Upper lobe of left lung (tissue), 6 donors: Measurements from ENCODE around the gene HAGHL. TPM values are rescaled to one million over a fixed set of nuclear protein-coding genes. Genes with fewer than 3 reads are reported as not detected.
A peak's percentile ranks its signal among the peaks of the same experiment; 100 is the strongest.

Experiments used
- ATAC-seq, 2 donors: fragments of 200-7000 bp; cut with Tn5 transposase; one replicate each; pipeline ENCODE4 v1.9.1; 2022; ENCODE audit warnings: mild to moderate bottlenecking in 2 of 2, moderate library complexity in 2 of 2; ENCODE audit not compliant: low FRiP score in 2 of 2
- DNase-seq, 2 donors: peaks; one replicate each; pipeline ENCODE4 v3.0.0-alpha.2; 2019 to 2020
- H3K27ac ChIP-seq, 4 donors: fragments of 200-600 bp; sonication (generic); one replicate each; pipeline ENCODE4 v1.5.1; 2016 to 2019
- H3K27me3 ChIP-seq, 4 donors: fragments of 200-600 bp; sonication (generic); one replicate each; pipeline ENCODE4 v1.5.1; 2017 to 2019
- H3K36me3 ChIP-seq, 4 donors: fragments of 200-600 bp; sonication (generic); one replicate each; pipeline ENCODE4 v1.5.1; 2016 to 2019
- H3K4me1 ChIP-seq, 4 donors: fragments of 200-600 bp; sonication (generic); one replicate each; pipeline ENCODE4 v1.5.1; 2018 to 2019
- H3K4me3 ChIP-seq, 4 donors: fragments of 200-600 bp; sonication (generic); one replicate each; pipeline ENCODE4 v1.5.1; 2017 to 2019; ENCODE audit warnings: mild to moderate bottlenecking in 2 of 4, moderate library complexity in 1 of 4
- H3K9me3 ChIP-seq, 4 donors: fragments of 200-600 bp; sonication (generic); one replicate each; pipeline ENCODE4 v1.5.1; 2018 to 2019
- CTCF ChIP-seq, 6 experiments: fragments of 450-650 bp in 4 of 6; fragments of 200-600 bp in 2 of 6; sonication (generic) in 2 of 6; IDR thresholded peaks; one replicate each; pipeline ENCODE4 v1.5.1; 2016 to 2019; ENCODE audit warnings: antibody characterized with exemption in 6 of 6
- EP300 ChIP-seq, 4 donors: sonication (generic); formaldehyde crosslinking; IDR thresholded peaks; one replicate each; pipeline ENCODE4 v1.5.1; 2017; ENCODE audit warnings: antibody characterized with exemption in 4 of 4, control low read depth in 2 of 4
- POLR2A ChIP-seq, 4 donors: fragments of 450-650 bp; IDR thresholded peaks; one replicate each; pipeline ENCODE4 v1.5.1; 2016 to 2017; ENCODE audit warnings: antibody characterized with exemption in 4 of 4, mild to moderate bottlenecking in 2 of 4
- POLR2AphosphoS5 ChIP-seq, 2 donors: sonication (generic); formaldehyde crosslinking; IDR thresholded peaks; one replicate each; pipeline ENCODE4 v1.5.1; 2017; ENCODE audit warnings: antibody characterized with exemption in 2 of 2
- WGBS, 2 donors: methylation state at CpG; one replicate each; pipeline ENCODE4 v1.1.5; 2017 to 2018; 5-methylcytosine and 5-hydroxymethylcytosine counted together
- total RNA-seq, 6 donors: library from RNA; depleted of rRNA in 4 of 6; stranded (reverse); fragments of >200 nt in 4 of 6; gene quantifications; one replicate each; pipeline versions ENCODE4 v1.1.0 to v1.2.1, GENCODE V29; 2016 to 2021
- donor health status: DM: no; HTN: no; CAD: no; lungs with moderate emphysema.
- donor health status: DM: no; HTN: yes; CAD: no; lungs with severe emphysema.

The HAGHL gene
- total RNA-seq, 6 donors from 2014 or later = 4.0 to 43.0 (median 13.5) TPM

- no peak for ATAC-seq
These were observed 21.3 kb upstream of the HAGHL start, which contains the start of gene FBXL16 for GRCh38 chr16:705431-706188. FBXL16 (minus strand) TSS chr16:705801; CDS start chr16:697405, 8,396 bp downstream.

GRCh38 chr16:706189-707061, 20.5 kb upstream of the HAGHL start:
- Histone ChIP-seq H3K27ac (no peak overlapping the region), H3K4me3 (peak overlapping the region in 1 of 4 donors; percentile 15), H3K9me3 (no peaks in the 10 kb centered on the region), H3K36me3 (no peaks in the 10 kb centered on the region), H3K4me1 (peaks cover 5 to 21% (median 6%) of the 10 kb centered on the region in 4 donors), H3K27me3 (peaks cover 6 to 86% (median 43%) of the 10 kb centered on the region in 4 donors)
- 1 to 8% methylated on average over 13 to 33 of the region's 49 CpGs for WGBS, 2 donors
- DNase-seq (peak in 1 of 2 donors; percentile 66), ATAC-seq (no peak)
- TF ChIP-seq POLR2AphosphoS5 (IDR thresholded peaks at IDR 0.05) = no peak
- no peak for TF ChIP-seq EP300 (IDR thresholded peaks at IDR 0.05)
- TF ChIP-seq POLR2A (IDR thresholded peaks at IDR 0.05) = no peak

More at GRCh38 chr16:705431-706188, 21.3 kb upstream of the HAGHL start, which contains the start of gene FBXL16:
- H3K36me3 ChIP-seq = no peaks in the 10 kb centered on the region
- no peaks in the 10 kb centered on the region for H3K9me3 ChIP-seq
- DNase-seq = peak in 1 of 2 donors; percentile 83
- H3K27ac ChIP-seq = no peak within 1 kb of the TSS
- TF ChIP-seq EP300 (IDR thresholded peaks at IDR 0.05) = no peak
- TF ChIP-seq POLR2AphosphoS5 (IDR thresholded peaks at IDR 0.05) = no peak
- TF ChIP-seq CTCF (IDR thresholded peaks at IDR 0.05) = no peak
- TF ChIP-seq POLR2A (IDR thresholded peaks at IDR 0.05) = no peak
- 0% methylated on average over 10 of the region's 115 CpGs; no CpG with 5 or more reads in 1 of the 2 donors for WGBS, 2 donors
- H3K4me1 ChIP-seq = peaks cover 5 to 27% (median 8%) of the 10 kb centered on the region in 4 donors
- H3K27me3 ChIP-seq = peaks cover 6 to 89% (median 46%) of the 10 kb centered on the region in 4 donors
- H3K4me3 ChIP-seq = peak within 1 kb of the TSS in 2 of 4 donors; percentile 15 to 23

GRCh38 chr16:707062-707538, 19.8 kb upstream of the HAGHL start:
- no peak for ATAC-seq
- 54% methylated on average over 14 of the region's 14 CpGs; no CpG with 5 or more reads in 1 of the 2 donors for WGBS, 2 donors
- H3K27me3 ChIP-seq = peaks cover 5 to 80% (median 42%) of the 10 kb centered on the region in 4 donors
- H3K9me3 ChIP-seq = no peaks in the 10 kb centered on the region
- H3K27ac ChIP-seq = no peak overlapping the region
- DNase-seq = peak in 1 of 2 donors; percentile 67
- no peak overlapping the region for H3K4me3 ChIP-seq
- TF ChIP-seq EP300 (IDR thresholded peaks at IDR 0.05) (no peak), POLR2AphosphoS5 (IDR thresholded peaks at IDR 0.05) (no peak), CTCF (IDR thresholded peaks at IDR 0.05) (no peak), POLR2A (IDR thresholded peaks at IDR 0.05) (no peak)
- no peaks in the 10 kb centered on the region for H3K36me3 ChIP-seq
- peaks cover 7 to 27% (median 10%) of the 10 kb centered on the region in 4 donors for H3K4me1 ChIP-seq

- no peak for ATAC-seq
- peaks cover 5 to 70% (median 38%) of the 10 kb centered on the region in 4 donors for H3K27me3 ChIP-seq
These were observed 18.9 kb upstream of the HAGHL start for GRCh38 chr16:708019-708418.

More at GRCh38 chr16:708019-708418, 18.9 kb upstream of the HAGHL start:
- no peak overlapping the region for H3K4me3 ChIP-seq
- no peaks in the 10 kb centered on the region for H3K36me3 ChIP-seq
- 44 to 54% methylated on average over 3 of the region's 3 CpGs for WGBS, 2 donors
- H3K4me1 ChIP-seq = peaks cover 7 to 27% (median 11%) of the 10 kb centered on the region in 4 donors
- no peak overlapping the region for H3K27ac ChIP-seq
- H3K9me3 ChIP-seq = no peaks in the 10 kb centered on the region
- TF ChIP-seq POLR2AphosphoS5 (IDR thresholded peaks at IDR 0.05) = no peak
- no peak for TF ChIP-seq CTCF (IDR thresholded peaks at IDR 0.05)
- no peak for TF ChIP-seq EP300 (IDR thresholded peaks at IDR 0.05)
- TF ChIP-seq POLR2A (IDR thresholded peaks at IDR 0.05) = no peak
- DNase-seq = no peak
